HG02840 (cell line): Measurements from ENCODE around the gene CUL4B.
"Not testable (repeated sequence)": the region's sequence is repeated elsewhere in the genome, so short reads cannot be mapped to it uniquely, and the experiment has no call there.

Source experiments
- ATAC-seq: cut with Tn5 transposase; IDR thresholded peaks from one replicate; pipeline ENCODE4 v1.9.1; 2021; ENCODE audit warnings: mild to moderate bottlenecking, moderate library complexity, moderate number of reproducible peaks; ENCODE audit not compliant: unreplicated experiment, low FRiP score

Gene CUL4B

DNA sequence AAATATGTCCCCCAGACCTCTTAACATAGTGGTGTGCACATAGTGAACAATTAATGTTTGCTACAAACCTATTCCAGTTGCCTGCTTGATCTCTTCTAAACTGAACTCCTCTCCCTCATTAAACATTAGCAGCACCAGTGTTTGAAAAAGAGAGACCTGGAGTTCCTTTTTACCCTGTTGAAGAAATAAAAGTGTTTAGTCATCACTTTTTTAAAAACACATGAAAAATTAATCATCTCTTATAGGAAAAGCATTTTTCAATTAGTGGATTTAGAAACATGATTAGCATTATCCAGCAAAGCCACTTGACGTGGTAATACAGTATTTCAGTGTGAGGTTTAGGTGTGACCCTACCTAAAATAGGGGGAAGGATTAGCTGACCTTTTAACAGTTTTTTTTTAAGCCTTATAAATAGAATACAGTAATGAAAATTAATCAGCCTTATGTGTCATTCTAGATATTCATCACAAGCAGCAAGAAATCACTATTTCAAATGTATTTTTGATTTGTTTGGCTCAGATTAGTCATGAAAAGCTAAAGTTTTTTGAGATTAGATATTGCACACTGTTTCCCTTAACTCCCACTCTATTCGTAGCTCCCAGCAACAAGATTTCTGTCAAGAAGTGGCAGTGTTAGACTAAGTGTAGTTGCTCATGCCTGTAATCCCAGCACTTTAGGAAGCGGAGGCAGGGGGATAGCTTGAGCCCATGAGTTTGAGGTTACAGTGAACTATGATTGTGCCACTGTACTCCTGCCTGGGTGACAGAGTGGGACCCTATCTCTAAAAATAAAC is 26.2 kb downstream of the CUL4B start:
- ATAC-seq, result no peak

DNA sequence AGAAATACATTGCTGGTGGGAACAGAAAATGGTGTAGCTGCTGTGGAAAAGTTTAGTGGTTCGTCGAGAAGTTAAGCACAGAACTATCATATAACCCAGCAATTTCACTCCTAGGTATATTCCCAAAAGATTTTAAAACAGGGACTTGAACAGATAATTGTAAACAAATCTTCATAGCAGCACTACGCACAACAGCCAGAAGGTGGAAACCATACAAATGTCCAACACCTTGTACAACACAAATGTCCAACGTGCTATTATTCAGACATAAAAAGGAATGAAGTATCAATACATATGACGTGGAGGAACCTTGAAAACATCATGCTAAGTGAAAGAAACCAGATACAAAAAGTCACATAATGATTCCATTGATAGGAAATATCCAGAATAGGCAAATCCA is 37.9 kb downstream of the CUL4B start:
- no peak for ATAC-seq

DNA sequence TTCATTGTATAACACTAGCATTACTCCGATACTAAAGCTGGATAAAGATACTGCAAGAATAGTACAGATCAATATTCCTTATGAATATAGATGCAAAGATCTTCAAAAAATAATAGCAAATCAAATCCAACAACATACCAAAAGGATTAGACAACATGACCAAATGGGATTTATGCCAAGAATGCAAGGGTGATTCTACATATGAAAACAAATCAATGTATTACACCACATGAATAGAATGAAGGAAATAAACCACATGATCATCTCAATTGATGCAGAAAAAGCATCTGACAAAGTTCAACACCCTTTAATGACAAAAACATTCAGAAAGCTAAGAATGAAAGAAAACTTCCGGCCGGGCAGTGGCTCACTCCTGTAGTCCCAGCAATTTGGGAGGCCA is 42.8 kb downstream of the CUL4B start:
- no peak for ATAC-seq

DNA sequence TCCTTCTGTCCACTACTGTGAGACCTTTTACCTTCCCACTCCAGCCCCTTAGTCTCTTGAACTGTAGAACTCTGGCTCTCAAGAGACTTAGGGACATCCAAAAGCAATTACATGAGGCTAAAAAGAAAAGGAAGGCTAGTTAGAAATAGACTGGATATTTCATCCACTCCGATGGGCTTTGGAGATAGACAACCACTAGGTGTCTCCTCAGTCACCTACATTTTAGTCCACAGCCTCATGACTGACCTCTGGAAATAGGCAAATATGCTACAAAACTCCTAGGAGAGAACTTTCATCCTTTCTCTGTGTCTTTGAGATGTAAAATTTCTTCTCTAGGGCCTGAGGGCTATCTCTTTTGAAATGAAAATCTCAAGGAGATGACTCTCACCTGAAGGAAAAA is 46.5 kb downstream of the CUL4B start:
- ATAC-seq, result no peak

DNA sequence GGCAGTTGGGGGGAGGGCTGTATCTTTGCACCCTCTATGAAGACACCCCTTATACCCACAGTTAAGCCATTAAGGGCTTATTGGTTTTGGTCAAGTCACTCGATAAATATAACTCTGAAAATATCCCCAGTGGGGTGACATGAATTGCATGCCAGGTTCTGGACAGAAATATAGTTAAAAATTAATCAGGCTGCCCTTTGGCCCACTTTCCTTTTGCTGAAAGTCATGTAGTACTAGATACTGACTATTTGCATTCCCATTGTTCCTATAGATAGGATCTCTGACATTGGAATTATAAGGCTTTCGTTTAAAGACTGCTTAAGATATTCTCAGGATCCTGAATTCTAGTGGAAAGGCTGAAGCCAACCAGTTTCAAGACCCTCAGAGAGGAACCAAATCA is 48.1 kb downstream of the CUL4B start:
- no peak for ATAC-seq

DNA sequence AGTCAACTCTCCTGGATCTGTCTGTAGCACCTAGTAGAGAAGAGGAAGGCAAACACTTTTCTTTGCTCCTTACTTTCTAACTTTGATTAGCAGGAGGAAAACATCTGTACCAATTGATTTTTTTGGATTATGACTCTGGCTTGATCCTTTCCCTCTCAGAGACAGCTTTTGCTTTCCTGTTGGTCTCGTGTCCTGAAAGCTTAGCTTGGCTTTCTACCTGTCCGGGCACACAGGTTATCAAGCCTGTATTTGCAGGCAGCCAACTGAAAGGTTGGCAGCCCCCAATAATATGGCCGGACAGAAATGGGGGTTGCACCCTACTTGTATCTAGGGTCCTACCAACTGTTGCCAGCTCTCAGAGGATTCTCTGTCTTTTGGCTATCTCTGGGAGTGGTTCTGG is 48.5 kb downstream of the CUL4B start:
- no peak for ATAC-seq

DNA sequence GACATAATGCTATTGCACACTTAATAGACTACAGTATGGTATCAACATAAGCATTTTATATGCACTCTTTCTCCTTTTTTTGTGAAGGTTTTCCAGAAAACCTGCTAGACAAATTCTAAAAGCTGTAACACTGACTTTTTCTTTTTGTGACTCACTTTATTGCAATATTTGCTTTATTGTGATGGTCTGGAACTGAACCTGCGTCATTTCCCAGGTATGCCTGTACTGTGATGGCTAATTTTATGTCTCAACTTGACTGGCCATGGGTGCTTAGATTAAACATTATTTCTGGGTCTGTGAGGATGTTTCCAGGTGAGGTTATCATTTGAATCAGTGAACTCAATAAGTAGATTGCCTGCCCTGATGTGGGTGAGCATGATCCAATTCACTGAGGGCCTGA is 56.2 kb downstream of the CUL4B start:
- ATAC-seq, result no peak

DNA sequence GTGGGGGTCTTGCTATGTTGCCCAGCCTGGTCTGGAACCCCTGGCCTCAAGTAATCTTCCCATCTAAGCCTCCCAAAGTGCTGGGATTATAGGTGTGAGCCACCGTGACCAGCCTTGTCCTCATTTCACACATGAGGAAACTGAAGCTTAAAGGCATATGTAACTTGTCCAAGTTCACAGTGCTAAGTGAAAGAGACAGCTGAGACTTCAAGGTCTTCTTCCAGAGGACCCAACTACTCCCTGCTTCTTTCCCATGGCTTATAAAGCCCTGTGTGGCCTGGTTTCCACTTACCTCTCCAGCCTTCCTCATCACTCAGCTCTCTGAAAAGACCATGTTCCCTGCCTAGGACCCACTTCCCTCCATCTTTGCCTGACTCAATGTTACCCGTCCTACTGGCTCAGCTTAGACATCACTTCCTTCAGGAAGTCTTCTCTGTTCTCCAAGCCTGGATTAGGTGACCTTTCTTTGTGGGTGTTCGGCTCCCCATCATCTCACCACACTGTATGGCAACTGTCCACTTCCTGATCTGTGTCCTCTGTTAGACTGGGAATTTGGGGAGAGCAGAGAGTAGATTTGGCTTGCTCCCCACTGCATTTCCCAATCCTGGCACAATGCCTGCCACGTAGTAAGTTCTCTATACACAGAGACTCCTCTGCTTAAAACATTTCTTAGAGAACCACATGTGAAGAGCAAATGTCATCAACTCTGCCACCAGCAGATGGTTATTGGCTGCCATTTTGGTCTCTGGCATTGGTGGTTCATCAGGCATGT is 61.3 kb downstream of the CUL4B start:
- ATAC-seq, result no peak

DNA sequence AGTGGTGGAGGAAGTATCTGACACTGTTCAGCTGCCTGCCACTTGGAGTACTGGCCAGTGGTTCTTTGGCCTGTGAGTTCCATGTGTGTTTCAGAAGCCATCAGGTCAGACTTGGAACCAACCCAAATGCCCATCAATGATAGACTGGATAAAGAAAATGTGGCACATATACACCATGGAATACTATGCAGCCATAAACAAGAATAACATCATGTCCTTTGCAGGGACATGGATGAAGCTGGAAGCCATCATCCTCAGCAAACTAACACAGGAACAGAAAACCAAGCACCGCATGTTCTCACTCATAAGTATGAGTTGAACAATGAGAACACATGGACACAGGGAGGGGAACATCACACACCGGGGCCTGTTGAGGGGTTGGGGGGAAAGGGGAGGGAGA is 70.6 kb downstream of the CUL4B start:
- not testable (repeated sequence) for ATAC-seq

DNA sequence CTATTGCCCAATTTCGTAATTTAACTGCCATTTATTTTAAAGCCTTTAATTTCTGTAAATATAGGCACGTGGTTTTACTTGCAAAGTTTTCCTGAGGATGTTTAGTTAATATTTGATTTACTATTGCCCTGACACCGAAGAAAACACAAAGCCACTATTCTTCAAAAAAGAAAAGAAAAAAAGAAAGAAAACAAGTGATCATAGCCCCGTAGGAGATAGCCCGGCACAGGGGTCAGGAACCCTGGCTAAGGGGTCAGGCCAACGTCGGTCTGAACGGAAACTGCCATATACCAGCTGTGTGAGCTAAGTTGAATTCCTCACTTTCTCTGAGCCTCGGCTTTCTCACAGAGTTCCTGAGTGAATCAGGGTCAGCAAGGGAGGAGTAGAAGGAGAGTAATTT is 74.0 kb downstream of the CUL4B start:
- no peak for ATAC-seq

DNA sequence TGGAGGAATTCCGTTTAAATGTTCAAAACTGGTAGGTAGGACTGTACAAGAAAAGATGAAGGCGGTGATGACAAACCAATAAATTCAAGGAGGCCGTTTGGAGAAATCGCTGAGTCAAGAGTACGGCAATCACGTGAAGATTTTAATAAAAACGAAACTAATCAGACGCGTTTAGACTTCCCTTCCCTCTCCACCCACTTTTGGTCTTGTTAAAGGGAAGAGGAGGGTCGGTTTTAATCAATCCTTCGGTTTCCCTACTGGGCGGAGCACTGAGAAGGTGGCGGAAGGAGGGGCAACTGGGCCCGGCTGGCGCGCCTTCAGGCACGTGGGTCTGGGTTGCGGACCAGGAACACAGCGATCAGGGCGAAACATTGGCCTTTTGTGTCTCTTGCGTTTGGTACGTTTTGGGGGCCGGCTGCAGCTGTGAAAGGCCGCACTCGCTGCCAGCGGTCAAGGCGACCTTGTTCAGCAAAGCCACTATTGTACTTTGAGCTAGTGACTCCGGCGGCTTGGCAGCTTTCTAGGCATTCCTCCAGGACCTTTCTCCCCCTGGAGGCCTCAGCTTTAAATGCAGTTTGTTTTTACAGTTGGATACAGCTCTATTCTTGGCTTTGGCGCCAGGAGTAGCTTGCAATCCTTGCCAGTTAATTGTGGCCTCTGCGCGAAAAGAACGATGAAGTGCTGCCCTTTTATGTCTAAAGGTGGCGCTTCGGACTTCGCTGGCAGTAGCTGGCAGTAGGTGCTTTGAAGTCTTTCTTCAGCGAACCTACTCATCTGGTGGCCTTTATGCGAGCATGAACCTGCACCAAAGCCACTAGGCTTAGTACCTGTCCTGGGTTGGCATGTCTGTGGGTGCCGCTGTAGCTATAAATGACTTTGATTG is 74.9 kb downstream of the CUL4B start:
- ATAC-seq, result peak; percentile 82

DNA sequence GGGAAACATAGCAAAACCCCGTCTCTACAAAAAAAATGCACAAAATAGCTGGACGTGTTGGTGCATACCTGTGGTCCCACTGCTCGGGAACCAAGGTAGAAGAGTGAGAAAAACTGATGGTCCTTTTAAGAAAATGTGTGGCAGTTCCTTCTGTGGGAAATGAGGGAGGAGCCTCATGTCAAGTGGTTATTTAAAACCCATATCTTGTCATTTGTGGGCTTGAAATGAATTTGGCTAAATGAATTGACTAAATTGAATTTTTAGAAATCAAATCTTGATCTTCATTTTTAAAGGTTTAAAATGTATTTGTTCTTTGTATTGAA is 75.5 kb downstream of the CUL4B start:
- ATAC-seq, result no peak

DNA sequence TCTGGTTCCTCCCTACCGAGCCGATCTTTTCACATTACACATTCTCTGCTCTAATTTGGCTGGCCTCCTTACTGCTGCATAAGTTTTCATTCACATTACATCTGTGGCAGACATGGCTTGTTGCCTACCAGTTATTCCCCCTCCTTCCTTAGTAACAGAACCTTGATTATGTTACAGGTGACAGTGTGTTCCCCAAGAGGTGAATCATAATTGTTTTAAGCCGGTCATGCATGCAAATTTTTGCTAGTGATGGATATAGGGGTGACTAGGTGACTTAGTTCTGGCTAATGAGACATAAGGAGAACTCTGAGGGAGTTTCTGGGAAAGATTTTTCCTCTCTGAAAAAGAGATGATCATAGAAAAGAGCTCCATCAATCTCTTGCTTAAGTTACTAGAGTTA is 83.3 kb downstream of the CUL4B start:
- ATAC-seq, result no peak

DNA sequence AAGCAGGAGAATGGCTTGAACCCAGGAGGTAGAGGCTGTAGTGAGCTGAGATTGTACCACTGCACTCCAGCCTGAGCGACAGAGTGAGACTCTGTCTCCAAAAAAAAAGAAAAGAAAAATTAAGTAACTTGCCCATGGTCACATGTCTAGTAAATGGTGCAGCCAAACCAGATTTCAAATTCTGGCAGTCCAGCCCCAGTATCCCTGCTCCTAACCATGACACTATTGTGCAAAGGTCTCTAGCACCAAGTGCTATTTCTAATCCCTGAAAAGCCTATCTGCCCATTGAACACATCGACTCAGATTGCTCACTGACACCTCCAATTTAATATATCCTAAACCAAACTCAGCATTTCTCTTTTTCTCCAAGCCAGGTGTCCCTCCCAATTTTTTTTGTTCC is 84.0 kb downstream of the CUL4B start:
- no peak for ATAC-seq

DNA sequence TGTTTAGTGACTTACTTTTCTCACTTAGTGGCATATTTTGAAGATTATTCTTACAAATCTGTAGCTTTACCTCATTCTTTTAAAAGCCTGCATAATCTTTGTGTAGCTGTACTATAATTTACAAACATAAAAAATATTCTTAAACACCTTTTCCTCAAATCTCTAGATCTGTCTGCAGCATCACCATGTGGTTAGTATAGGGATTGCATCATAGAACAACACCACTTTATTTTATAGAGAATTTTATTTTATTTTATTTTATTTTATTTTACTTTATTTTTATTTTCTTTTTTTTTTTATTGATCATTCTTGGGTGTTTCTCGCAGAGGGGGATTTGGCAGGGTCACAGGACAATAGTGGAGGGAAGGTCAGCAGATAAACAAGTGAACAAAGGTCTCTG is 85.3 kb downstream of the CUL4B start:
- ATAC-seq, result not testable (repeated sequence)
